WTC11 (cell line): ENCODE measurements around the gene SLAMF7. TPM values are rescaled to one million over a fixed set of nuclear protein-coding genes. Genes with fewer than 3 reads are reported as not detected.
"Not testable (repeated sequence)": the region's sequence is repeated elsewhere in the genome, so short reads cannot be mapped to it uniquely, and the experiment has no call there.

Experiments
- ATAC-seq: fragments of 200-7000 bp; cut with Tn5 transposase; 2 replicates; pipeline ENCODE4 v1.10.0; 2021; ENCODE audit warnings: mild to moderate bottlenecking, moderate library complexity
- CTCF ChIA-PET: fragments of 300-600 bp; sonication (Branson Sonifier 250); formaldehyde crosslinking; loops from one replicate; lab custom pipeline; 2021; ENCODE audit warnings: antibody characterized with exemption; lab: Charles Lee
- POLR2A ChIA-PET: fragments of 350-600 bp; sonication (Branson Sonifier 250); formaldehyde crosslinking; loops from one replicate; lab custom pipeline; 2021; ENCODE audit warnings: antibody characterized with exemption; lab: Charles Lee
- DNase-seq: peaks from one replicate; pipeline ENCODE4 v3.0.0; 2021; ENCODE audit warnings: low spot score
- H3K27ac Mint-ChIP-seq: 2 replicates; pipeline ENCODE4 v1.8.0; 2021; ENCODE audit warnings: mixed read lengths
- H3K27me3 Mint-ChIP-seq: 2 replicates; pipeline ENCODE4 v1.8.0; 2021; ENCODE audit warnings: low read depth, mild to moderate bottlenecking, moderate library complexity, mixed read lengths
- H3K36me3 Mint-ChIP-seq: 2 replicates; pipeline ENCODE4 v1.8.0; 2021; ENCODE audit warnings: mixed read lengths
- H3K4me1 Mint-ChIP-seq: 2 replicates; pipeline ENCODE4 v1.8.0; 2022; ENCODE audit warnings: mixed read lengths
- H3K4me3 Mint-ChIP-seq: 2 replicates; pipeline ENCODE4 v1.8.0; 2021; ENCODE audit warnings: mild to moderate bottlenecking, moderate library complexity, mixed read lengths
- H3K9me3 Mint-ChIP-seq: 2 replicates; pipeline ENCODE4 v1.8.0; 2021; ENCODE audit warnings: mixed read lengths
- CREM ChIP-seq: sonication (generic); formaldehyde crosslinking; IDR thresholded peaks from 2 replicates; pipeline ENCODE4 v1.8.1; 2022; ENCODE audit warnings: mild to moderate bottlenecking, missing genetic modification reagents, moderate library complexity
- EMX1 ChIP-seq: fragments of 250-450 bp; sonication (Bioruptor Pico); IDR thresholded peaks from 2 replicates; pipeline ENCODE4 v1.8.0; 2021; ENCODE audit warnings: mild to moderate bottlenecking
- JUN ChIP-seq: sonication (generic); formaldehyde crosslinking; IDR thresholded peaks from 2 replicates; pipeline ENCODE4 v1.8.0; 2023; ENCODE audit warnings: mild to moderate bottlenecking, missing genetic modification reagents
- MXD4 ChIP-seq: fragments of 250-450 bp; sonication (Bioruptor Pico); IDR thresholded peaks from 2 replicates; pipeline ENCODE4 v1.8.0; 2021; ENCODE audit warnings: mild to moderate bottlenecking, moderate library complexity, borderline replicate concordance
- MYBL2 ChIP-seq: sonication (generic); formaldehyde crosslinking; IDR thresholded peaks from 2 replicates; pipeline ENCODE4 v1.8.1; 2023; ENCODE audit warnings: mild to moderate bottlenecking, moderate library complexity, missing genetic modification reagents
- OVOL2 ChIP-seq: fragments of 250-450 bp; sonication (Bioruptor Pico); IDR thresholded peaks from 2 replicates; pipeline ENCODE4 v1.9.0; 2021; ENCODE audit warnings: mild to moderate bottlenecking, borderline replicate concordance
- ZNF671 ChIP-seq: fragments of 250-450 bp; sonication (Bioruptor Pico); IDR thresholded peaks from 2 replicates; pipeline ENCODE4 v1.8.0; 2021; ENCODE audit warnings: mild to moderate bottlenecking
- total RNA-seq: library from RNA; stranded (reverse); gene quantifications from 3 replicates; pipeline ENCODE4 v1.2.3, GENCODE V29; 2021
- TF ChIP-seq, protein P1 (sequence below): sonication (generic); formaldehyde crosslinking; IDR thresholded peaks from 2 replicates; pipeline ENCODE4 v1.8.1; 2023; ENCODE audit warnings: mild to moderate bottlenecking, missing genetic modification reagents
- TF ChIP-seq, protein P2 (sequence below): fragments of 250-450 bp; sonication (Bioruptor Pico); IDR thresholded peaks from 2 replicates; pipeline ENCODE4 v1.9.0; 2021; ENCODE audit warnings: mild to moderate bottlenecking
- TF ChIP-seq, protein P3 (sequence below): sonication (generic); formaldehyde crosslinking; IDR thresholded peaks from 2 replicates; pipeline ENCODE4 v1.8.1; 2023; ENCODE audit warnings: mild to moderate bottlenecking, missing genetic modification reagents, moderate library complexity
- TF ChIP-seq, protein P4 (sequence below): fragments of 250-450 bp; sonication (Bioruptor Pico); IDR thresholded peaks from 2 replicates; pipeline ENCODE4 v1.9.0; 2021; ENCODE audit warnings: mild to moderate bottlenecking
- TF ChIP-seq, protein P5 (sequence below): sonication (generic); formaldehyde crosslinking; IDR thresholded peaks from 2 replicates; pipeline ENCODE4 v1.8.1; 2023; ENCODE audit warnings: mild to moderate bottlenecking, missing genetic modification reagents
- TF ChIP-seq, protein P6 (sequence below): sonication (generic); formaldehyde crosslinking; IDR thresholded peaks from 2 replicates; pipeline ENCODE4 v1.8.0; 2022; ENCODE audit warnings: missing genetic modification reagents
- TF ChIP-seq, protein P7 (sequence below): sonication (generic); formaldehyde crosslinking; IDR thresholded peaks from 2 replicates; pipeline ENCODE4 v1.8.1; 2022; ENCODE audit warnings: low read depth, missing genetic modification reagents, borderline replicate concordance
- TF ChIP-seq, protein P8 (sequence below): sonication (generic); formaldehyde crosslinking; IDR thresholded peaks from 2 replicates; pipeline ENCODE4 v1.8.0; 2022; ENCODE audit warnings: mild to moderate bottlenecking, missing genetic modification reagents

The SLAMF7 gene
- total RNA-seq, 1 experiment from 2014 or later: 0.15 TPM

DNA sequence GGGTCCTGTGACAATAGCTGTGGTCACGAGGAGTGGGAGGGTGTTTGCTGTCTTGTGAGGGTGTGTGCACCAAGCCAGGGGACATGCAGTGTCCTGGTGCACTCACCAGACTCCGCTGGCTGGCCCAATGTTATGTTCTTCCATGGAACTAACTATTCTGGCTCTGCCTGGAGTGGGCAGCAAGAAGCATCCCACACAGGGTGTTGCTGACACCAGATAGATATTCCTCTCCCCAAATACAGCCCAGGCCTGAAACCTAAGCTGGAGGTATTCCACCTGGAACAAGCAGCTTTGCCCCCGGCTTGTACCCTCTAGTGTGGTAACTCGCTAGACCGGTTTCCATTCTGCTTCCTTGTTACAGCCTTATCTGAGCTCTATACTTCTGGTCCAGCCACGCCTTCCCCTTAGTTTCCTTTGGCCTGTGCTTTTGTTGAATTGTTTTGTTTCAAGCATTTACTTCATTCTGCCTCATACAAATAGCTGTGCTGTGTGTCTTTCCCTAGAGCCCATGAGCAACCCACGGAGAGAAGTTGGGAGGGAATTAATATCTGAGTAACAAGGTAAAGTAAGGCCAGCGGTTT lies 42.2 kb downstream of the SLAMF7 start (continued):
- TF ChIP-seq, protein P1, sequence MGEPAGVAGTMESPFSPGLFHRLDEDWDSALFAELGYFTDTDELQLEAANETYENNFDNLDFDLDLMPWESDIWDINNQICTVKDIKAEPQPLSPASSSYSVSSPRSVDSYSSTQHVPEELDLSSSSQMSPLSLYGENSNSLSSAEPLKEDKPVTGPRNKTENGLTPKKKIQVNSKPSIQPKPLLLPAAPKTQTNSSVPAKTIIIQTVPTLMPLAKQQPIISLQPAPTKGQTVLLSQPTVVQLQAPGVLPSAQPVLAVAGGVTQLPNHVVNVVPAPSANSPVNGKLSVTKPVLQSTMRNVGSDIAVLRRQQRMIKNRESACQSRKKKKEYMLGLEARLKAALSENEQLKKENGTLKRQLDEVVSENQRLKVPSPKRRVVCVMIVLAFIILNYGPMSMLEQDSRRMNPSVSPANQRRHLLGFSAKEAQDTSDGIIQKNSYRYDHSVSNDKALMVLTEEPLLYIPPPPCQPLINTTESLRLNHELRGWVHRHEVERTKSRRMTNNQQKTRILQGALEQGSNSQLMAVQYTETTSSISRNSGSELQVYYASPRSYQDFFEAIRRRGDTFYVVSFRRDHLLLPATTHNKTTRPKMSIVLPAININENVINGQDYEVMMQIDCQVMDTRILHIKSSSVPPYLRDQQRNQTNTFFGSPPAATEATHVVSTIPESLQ (CRISPR knock-in tag): no peak
- TF ChIP-seq, protein P2, sequence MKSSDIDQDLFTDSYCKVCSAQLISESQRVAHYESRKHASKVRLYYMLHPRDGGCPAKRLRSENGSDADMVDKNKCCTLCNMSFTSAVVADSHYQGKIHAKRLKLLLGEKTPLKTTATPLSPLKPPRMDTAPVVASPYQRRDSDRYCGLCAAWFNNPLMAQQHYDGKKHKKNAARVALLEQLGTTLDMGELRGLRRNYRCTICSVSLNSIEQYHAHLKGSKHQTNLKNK (CRISPR knock-in tag): no peak
- TF ChIP-seq OVOL2 (CRISPR knock-in tag) (no peak), EMX1 (CRISPR knock-in tag) (no peak), ZNF671 (CRISPR knock-in tag) (no peak)

DNA sequence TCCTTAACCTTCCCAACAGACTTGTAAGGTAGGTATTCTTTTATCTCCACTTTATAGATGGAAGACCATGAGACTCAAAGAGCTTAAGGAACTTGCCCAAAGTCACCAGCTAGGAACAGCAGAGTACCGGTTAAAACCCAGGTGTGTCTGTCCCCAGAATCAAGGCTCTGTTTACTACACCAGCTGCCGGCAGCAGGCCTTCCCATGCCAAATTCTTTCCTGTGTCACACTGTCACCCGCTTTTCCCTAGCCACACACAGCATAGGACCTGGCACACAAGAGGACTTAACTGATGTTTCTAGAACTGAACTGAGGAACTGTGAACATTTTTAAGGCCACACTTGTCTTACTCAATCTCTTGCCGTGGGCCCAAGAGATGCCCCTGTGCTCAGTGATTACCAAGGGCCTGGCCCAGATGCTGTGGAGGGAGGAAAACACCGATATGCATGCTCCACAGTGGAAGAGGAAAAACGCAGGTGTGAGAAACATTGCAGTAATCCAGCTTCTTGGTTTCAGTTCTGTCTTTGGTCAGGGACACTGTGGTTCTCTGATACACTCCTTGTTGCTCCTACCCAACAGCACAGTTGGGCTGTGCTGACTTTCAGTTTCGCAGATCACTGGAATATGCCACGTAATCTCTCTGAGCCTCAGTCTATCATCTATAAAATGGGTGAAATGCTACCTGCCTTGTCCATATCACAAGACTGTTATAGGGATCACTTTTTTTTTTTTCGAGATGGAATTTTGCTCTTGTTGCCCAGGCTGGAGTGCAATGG lies 43.1 kb downstream of the SLAMF7 start:
- peaks cover 11% of the 10 kb centered on the region for H3K36me3 Mint-ChIP-seq
- H3K4me3 Mint-ChIP-seq: no peak overlapping the region
- no peak overlapping the region for H3K27ac Mint-ChIP-seq
- peaks cover 22% of the 10 kb centered on the region for H3K9me3 Mint-ChIP-seq
- DNase-seq (no peak), ATAC-seq (no peak)
- TF ChIP-seq, protein P3, sequence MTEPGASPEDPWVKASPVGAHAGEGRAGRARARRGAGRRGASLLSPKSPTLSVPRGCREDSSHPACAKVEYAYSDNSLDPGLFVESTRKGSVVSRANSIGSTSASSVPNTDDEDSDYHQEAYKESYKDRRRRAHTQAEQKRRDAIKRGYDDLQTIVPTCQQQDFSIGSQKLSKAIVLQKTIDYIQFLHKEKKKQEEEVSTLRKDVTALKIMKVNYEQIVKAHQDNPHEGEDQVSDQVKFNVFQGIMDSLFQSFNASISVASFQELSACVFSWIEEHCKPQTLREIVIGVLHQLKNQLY (CRISPR knock-in tag): no peak
- TF ChIP-seq MYBL2 (CRISPR knock-in tag): no peak
- TF ChIP-seq, protein P4, sequence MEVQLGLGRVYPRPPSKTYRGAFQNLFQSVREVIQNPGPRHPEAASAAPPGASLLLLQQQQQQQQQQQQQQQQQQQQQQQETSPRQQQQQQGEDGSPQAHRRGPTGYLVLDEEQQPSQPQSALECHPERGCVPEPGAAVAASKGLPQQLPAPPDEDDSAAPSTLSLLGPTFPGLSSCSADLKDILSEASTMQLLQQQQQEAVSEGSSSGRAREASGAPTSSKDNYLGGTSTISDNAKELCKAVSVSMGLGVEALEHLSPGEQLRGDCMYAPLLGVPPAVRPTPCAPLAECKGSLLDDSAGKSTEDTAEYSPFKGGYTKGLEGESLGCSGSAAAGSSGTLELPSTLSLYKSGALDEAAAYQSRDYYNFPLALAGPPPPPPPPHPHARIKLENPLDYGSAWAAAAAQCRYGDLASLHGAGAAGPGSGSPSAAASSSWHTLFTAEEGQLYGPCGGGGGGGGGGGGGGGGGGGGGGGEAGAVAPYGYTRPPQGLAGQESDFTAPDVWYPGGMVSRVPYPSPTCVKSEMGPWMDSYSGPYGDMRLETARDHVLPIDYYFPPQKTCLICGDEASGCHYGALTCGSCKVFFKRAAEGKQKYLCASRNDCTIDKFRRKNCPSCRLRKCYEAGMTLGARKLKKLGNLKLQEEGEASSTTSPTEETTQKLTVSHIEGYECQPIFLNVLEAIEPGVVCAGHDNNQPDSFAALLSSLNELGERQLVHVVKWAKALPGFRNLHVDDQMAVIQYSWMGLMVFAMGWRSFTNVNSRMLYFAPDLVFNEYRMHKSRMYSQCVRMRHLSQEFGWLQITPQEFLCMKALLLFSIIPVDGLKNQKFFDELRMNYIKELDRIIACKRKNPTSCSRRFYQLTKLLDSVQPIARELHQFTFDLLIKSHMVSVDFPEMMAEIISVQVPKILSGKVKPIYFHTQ (CRISPR knock-in tag): no peak
- TF ChIP-seq MXD4 (CRISPR knock-in tag): no peak
- no peak for TF ChIP-seq CREM
- TF ChIP-seq JUN (CRISPR knock-in tag): no peak
- TF ChIP-seq, protein P5, sequence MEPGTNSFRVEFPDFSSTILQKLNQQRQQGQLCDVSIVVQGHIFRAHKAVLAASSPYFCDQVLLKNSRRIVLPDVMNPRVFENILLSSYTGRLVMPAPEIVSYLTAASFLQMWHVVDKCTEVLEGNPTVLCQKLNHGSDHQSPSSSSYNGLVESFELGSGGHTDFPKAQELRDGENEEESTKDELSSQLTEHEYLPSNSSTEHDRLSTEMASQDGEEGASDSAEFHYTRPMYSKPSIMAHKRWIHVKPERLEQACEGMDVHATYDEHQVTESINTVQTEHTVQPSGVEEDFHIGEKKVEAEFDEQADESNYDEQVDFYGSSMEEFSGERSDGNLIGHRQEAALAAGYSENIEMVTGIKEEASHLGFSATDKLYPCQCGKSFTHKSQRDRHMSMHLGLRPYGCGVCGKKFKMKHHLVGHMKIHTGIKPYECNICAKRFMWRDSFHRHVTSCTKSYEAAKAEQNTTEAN (CRISPR knock-in tag): no peak
- TF ChIP-seq, protein P6, sequence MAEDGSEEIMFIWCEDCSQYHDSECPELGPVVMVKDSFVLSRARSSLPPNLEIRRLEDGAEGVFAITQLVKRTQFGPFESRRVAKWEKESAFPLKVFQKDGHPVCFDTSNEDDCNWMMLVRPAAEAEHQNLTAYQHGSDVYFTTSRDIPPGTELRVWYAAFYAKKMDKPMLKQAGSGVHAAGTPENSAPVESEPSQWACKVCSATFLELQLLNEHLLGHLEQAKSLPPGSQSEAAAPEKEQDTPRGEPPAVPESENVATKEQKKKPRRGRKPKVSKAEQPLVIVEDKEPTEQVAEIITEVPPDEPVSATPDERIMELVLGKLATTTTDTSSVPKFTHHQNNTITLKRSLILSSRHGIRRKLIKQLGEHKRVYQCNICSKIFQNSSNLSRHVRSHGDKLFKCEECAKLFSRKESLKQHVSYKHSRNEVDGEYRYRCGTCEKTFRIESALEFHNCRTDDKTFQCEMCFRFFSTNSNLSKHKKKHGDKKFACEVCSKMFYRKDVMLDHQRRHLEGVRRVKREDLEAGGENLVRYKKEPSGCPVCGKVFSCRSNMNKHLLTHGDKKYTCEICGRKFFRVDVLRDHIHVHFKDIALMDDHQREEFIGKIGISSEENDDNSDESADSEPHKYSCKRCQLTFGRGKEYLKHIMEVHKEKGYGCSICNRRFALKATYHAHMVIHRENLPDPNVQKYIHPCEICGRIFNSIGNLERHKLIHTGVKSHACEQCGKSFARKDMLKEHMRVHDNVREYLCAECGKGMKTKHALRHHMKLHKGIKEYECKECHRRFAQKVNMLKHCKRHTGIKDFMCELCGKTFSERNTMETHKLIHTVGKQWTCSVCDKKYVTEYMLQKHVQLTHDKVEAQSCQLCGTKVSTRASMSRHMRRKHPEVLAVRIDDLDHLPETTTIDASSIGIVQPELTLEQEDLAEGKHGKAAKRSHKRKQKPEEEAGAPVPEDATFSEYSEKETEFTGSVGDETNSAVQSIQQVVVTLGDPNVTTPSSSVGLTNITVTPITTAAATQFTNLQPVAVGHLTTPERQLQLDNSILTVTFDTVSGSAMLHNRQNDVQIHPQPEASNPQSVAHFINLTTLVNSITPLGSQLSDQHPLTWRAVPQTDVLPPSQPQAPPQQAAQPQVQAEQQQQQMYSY: no peak
- TF ChIP-seq, protein P7, sequence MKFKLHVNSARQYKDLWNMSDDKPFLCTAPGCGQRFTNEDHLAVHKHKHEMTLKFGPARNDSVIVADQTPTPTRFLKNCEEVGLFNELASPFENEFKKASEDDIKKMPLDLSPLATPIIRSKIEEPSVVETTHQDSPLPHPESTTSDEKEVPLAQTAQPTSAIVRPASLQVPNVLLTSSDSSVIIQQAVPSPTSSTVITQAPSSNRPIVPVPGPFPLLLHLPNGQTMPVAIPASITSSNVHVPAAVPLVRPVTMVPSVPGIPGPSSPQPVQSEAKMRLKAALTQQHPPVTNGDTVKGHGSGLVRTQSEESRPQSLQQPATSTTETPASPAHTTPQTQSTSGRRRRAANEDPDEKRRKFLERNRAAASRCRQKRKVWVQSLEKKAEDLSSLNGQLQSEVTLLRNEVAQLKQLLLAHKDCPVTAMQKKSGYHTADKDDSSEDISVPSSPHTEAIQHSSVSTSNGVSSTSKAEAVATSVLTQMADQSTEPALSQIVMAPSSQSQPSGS (CRISPR knock-in tag): no peak
- TF ChIP-seq, protein P8, sequence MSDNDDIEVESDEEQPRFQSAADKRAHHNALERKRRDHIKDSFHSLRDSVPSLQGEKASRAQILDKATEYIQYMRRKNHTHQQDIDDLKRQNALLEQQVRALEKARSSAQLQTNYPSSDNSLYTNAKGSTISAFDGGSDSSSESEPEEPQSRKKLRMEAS (CRISPR knock-in tag): no peak
- TF ChIP-seq, protein P2 (CRISPR knock-in tag): no peak
- peaks cover 13% of the 10 kb centered on the region for H3K4me1 Mint-ChIP-seq
- H3K27me3 Mint-ChIP-seq: peaks cover 4% of the 10 kb centered on the region; the same call in 1 of the 2 replicates
- POLR2A ChIA-PET: no interaction called here
- CTCF ChIA-PET: interaction anchor here (1.1 to 3.2 kb wide), 3 partner anchors 26 to 55 kb away, joined by 3 to 15 read pairs (median 11); no protein-coding TSS in a partner anchor

DNA sequence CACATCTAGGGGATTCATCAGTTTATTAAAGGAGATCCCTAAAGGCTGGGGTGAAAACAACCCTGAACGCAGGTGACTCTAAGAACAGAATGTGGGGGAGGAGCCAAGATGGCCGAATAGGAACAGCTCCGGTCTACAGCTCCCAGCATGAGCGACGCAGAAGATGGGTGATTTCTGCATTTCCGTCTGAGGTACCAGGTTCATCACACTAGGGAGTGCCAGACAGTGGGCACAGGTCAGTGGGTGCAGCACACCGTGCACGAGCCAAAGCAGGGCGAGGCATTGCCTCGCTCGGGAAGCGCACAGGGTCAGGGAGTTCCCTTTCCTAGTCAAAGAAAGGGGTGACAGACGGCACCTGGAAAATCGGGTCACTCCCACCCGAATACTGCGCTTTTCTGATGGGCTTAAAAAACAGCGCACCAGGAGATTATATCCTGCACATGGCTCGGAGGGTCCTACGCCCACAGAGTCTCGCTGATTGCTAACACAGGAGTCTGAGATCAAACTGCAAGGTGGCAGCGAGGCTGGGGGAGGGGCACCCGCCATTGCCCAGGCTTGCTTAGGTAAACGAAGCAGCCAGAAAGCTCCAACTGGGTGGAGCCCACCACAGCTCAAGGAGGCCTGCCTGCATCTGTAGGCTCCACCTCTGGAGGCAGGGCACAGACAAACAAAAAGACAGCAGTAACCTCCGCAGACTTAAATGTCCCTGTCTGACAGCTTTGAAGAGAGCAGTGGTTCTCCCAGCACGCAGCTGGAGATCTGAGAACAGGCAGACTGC lies 44.1 kb downstream of the SLAMF7 start:
- H3K4me1 Mint-ChIP-seq: peaks cover 13% of the 10 kb centered on the region
- H3K9me3 Mint-ChIP-seq: peaks cover 22% of the 10 kb centered on the region
- H3K4me3 Mint-ChIP-seq, ATAC-seq, H3K27me3 Mint-ChIP-seq, POLR2A ChIA-PET, H3K27ac Mint-ChIP-seq, CTCF ChIA-PET, DNase-seq: not testable (repeated sequence)
- peaks cover 11% of the 10 kb centered on the region for H3K36me3 Mint-ChIP-seq
